Measurements from ENCODE around the gene SYAP1. TPM values are rescaled to one million over a fixed set of nuclear protein-coding genes. Genes with fewer than 3 reads are reported as not detected.

Gene SYAP1
- total and polyA plus RNA-seq, 9 of the 15 experiments (the other 6 are each of a cell fraction or from before 2014, with no cell fraction given), result 5.7 to 35.3 (median 27.6) TPM

GRCh38 chrX:16719334-16720084 is at the start of gene SYAP1 (continued):
- 0 out of 2 replicates have a peak, but pooled peaks have one; percentile 51 for TF ChIP-seq ZNF592 (IDR thresholded peaks at IDR 0.05)
- TF ChIP-seq RBBP5 (IDR thresholded peaks at IDR 0.05; ENCODE audit: borderline replicate concordance, insufficient read depth, low read length, poor library complexity, severe bottlenecking), result peak; percentile 47
- TF ChIP-seq ZNF431 (CRISPR knock-in tag; IDR thresholded peaks at IDR 0.05), result no peak
- TF ChIP-seq HMG20B (CRISPR knock-in tag; IDR thresholded peaks at IDR 0.05), result no peak
- TF ChIP-seq ZNF3 (CRISPR knock-in tag; IDR thresholded peaks at IDR 0.05), result no peak
- no peak for TF ChIP-seq HOMEZ (CRISPR knock-in tag; IDR thresholded peaks at IDR 0.05)
- TF ChIP-seq AFF1 (IDR thresholded peaks at IDR 0.05; ENCODE audit: low read depth in 1 of 2, partially characterized antibody in 2 of 2), result peak in 1 of 2 experiments; percentile 26
- TF ChIP-seq HIVEP1 (CRISPR knock-in tag; IDR thresholded peaks at IDR 0.05), result no peak
- no peak for TF ChIP-seq ZNF764 (CRISPR knock-in tag; IDR thresholded peaks at IDR 0.05; ENCODE audit: low read depth)
- TF ChIP-seq LEF1 (IDR thresholded peaks at IDR 0.05), result no peak
- peak; percentile 87 for TF ChIP-seq JUND (IDR thresholded peaks at IDR 0.05; ENCODE audit: borderline replicate concordance, low read depth, low read length)
- peak; percentile 81; the same call in 2 of the 3 replicates for TF ChIP-seq JUND (tag; IDR thresholded peaks at IDR 0.05; ENCODE audit: borderline replicate concordance, low read depth, low read length)
- no peak for TF ChIP-seq GABPB2 (CRISPR knock-in tag; conservative IDR thresholded peaks at IDR 0.05)
- no peak for TF ChIP-seq USF1 (CRISPR knock-in tag; IDR thresholded peaks at IDR 0.05)
- no peak for TF ChIP-seq POLR3G (IDR thresholded peaks at IDR 0.05; ENCODE audit: extremely low read depth, insufficient read length, insufficient replicate concordance)
- no peak for TF ChIP-seq PTRF (tag; IDR thresholded peaks at IDR 0.05)
- no peak for TF ChIP-seq ZC3H8 (IDR thresholded peaks at IDR 0.05)

Measured in K562 (cell line).